Panc1 (cell line): ENCODE measurements around the gene ZC3H7B.

ENCODE experiments used
- POLR2AphosphoS5 ChIP-seq: IDR thresholded peaks from 2 replicates; pipeline ENCODE4 v1.6.1; 2012; ENCODE audit warnings: mild to moderate bottlenecking, low read depth, low read length, moderate library complexity
- REST ChIP-seq, 2 experiments: IDR thresholded peaks; 2 replicates each; pipeline ENCODE4 v1.6.1; 2011 to 2012; ENCODE audit warnings: low read depth in 2 of 2, control low read depth in 1 of 2, low read length in 1 of 2, mild to moderate bottlenecking in 1 of 2, moderate library complexity in 1 of 2; ENCODE audit not compliant: insufficient read depth in 1 of 2
- SIN3A ChIP-seq: IDR thresholded peaks from 2 replicates; pipeline ENCODE4 v1.6.1; 2012; ENCODE audit warnings: low read depth, mild to moderate bottlenecking, low read length, moderate library complexity, borderline replicate concordance; ENCODE audit not compliant: insufficient read depth
- TCF7L2 ChIP-seq: IDR thresholded peaks from 2 replicates; pipeline ENCODE4 v1.6.1; 2011; ENCODE audit warnings: mild to moderate bottlenecking, low read depth, low read length, inconsistent platforms
- TF ChIP-seq, protein P1 (sequence below): fragments of 450-650 bp; IDR thresholded peaks from 2 replicates; pipeline ENCODE4 v1.5.1; 2017; ENCODE audit warnings: mild to moderate bottlenecking

DNA sequence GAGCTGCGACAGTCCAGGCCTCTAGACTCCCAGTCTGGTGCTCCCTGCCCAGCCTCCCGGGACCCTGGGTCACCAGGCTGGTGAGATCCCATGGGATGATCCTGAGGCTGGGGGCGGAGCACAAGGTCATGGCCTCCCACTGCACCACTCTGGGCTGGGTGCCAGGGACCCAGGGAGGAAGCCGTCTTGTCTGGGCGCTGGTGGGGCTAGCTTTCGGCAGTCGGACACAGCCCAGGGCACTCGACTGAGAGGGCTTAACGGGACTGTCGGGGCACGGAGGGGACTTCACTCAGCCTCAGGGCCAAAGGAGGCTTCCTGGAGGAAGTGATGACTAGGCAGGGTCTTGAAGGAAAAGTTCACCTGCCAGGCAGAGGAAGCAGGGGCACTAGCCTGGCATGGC, 39.0 kb downstream of the ZC3H7B start:
- TF ChIP-seq, protein P1, sequence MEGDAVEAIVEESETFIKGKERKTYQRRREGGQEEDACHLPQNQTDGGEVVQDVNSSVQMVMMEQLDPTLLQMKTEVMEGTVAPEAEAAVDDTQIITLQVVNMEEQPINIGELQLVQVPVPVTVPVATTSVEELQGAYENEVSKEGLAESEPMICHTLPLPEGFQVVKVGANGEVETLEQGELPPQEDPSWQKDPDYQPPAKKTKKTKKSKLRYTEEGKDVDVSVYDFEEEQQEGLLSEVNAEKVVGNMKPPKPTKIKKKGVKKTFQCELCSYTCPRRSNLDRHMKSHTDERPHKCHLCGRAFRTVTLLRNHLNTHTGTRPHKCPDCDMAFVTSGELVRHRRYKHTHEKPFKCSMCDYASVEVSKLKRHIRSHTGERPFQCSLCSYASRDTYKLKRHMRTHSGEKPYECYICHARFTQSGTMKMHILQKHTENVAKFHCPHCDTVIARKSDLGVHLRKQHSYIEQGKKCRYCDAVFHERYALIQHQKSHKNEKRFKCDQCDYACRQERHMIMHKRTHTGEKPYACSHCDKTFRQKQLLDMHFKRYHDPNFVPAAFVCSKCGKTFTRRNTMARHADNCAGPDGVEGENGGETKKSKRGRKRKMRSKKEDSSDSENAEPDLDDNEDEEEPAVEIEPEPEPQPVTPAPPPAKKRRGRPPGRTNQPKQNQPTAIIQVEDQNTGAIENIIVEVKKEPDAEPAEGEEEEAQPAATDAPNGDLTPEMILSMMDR, result no peak
- TF ChIP-seq TCF7L2 (no peak), POLR2AphosphoS5 (no peak), REST (IDR thresholded peaks at IDR 0.05; ENCODE audit: insufficient read depth in 1 of 2, low read depth in 2 of 2, low read length in 1 of 2) (no peak), SIN3A (no peak)
